ENCODE results near the gene SLC6A3. TPM values are rescaled to one million over a fixed set of nuclear protein-coding genes. Genes with fewer than 3 reads are reported as not detected.

SLC6A3 gene
- not detected in 2 replicates for total RNA-seq

DNA sequence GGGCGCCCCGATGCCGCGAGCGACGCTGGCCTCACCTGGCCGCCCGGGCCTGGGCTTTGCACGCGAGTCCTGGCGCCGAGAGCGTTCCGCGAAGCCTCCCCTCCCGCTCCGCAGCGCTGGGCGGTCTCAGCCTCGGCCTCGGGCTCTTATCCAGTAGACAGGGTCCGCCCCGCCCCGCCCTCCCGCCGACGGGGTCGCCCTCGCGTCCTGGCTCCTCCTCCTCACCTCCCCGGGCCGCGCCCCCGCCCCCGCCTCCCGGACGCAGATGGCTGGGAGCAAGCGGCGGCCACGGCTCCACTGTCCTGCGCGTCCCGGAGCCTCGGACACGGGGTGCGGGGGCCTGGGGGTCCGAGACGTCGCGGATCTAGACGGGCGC, at the start of gene SLC6A3:
SLC6A3 (minus strand) TSS at position 128 of the 376 bp plus-strand sequence. CDS start 2,243 bp downstream, outside the sequence.
- H3K27me3 ChIP-seq (ENCODE audit: insufficient read depth, low read length): peaks cover 49% of the 10 kb centered on the region
- DNase-seq (ENCODE audit: insufficient read length, low spot score, missing footprints): peak; percentile 66

DNA sequence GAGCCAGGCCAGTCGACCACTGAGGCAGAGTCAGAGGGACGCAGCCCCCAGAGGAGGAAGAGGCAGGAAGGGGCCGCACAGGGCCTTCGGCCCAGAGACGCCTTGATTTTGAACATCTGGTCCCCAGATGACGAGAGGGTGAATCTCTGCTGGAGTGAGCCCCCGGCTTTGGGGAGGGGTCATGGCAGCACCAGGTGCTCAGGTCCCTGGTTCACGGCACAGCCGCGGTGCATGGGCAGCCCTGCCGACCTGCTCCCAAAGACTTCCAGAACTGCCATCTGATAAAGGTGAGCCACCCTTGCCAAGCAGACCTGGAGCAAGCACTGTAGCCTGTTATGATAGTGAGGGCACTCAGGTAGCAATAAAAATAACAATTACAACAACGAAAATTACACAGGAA, 48.7 kb upstream of the SLC6A3 start:
- Histone ChIP-seq H3K79me2 (ENCODE audit: insufficient read depth, low read length) (peaks cover 5% of the 10 kb centered on the region), H3K36me3 (ENCODE audit: insufficient read depth, low read length) (peaks cover 44% of the 10 kb centered on the region), H3K4me3 (ENCODE audit: insufficient read depth, low read length) (no peak overlapping the region), H3K27ac (ENCODE audit: low read depth, low read length) (no peak overlapping the region), H3K27me3 (ENCODE audit: insufficient read depth, low read length) (no peaks in the 10 kb centered on the region), H3K9me3 (ENCODE audit: low read depth, low read length) (no peaks in the 10 kb centered on the region), H2AFZ (ENCODE audit: low read length) (no peak overlapping the region), H3K4me1 (ENCODE audit: insufficient read depth, low read length) (peaks cover 8% of the 10 kb centered on the region), H3K4me2 (ENCODE audit: insufficient read depth, low read length) (no peak overlapping the region), H4K20me1 (ENCODE audit: insufficient read depth, low read length) (peaks cover 59% of the 10 kb centered on the region)
- no peak for DNase-seq (ENCODE audit: insufficient read length, low spot score, missing footprints)
- no peak for TF ChIP-seq CTCF (IDR thresholded peaks at IDR 0.05; ENCODE audit: extremely low read depth, low read depth, low read length)

More for the DNA sequence above, at the start of gene SLC6A3:
- Histone ChIP-seq H3K4me1 (ENCODE audit: insufficient read depth, low read length) (no peaks in the 10 kb centered on the region), H3K27ac (ENCODE audit: low read depth, low read length) (no peak within 1 kb of the TSS), H3K79me2 (ENCODE audit: insufficient read depth, low read length) (no peaks in the 10 kb centered on the region), H3K36me3 (ENCODE audit: insufficient read depth, low read length) (no peaks in the 10 kb centered on the region), H3K4me2 (ENCODE audit: insufficient read depth, low read length) (no peak within 1 kb of the TSS), H2AFZ (ENCODE audit: low read length) (no peak within 1 kb of the TSS), H4K20me1 (ENCODE audit: insufficient read depth, low read length) (no peaks in the 10 kb centered on the region), H3K9me3 (ENCODE audit: low read depth, low read length) (no peaks in the 10 kb centered on the region), H3K4me3 (ENCODE audit: insufficient read depth, low read length) (no peak within 1 kb of the TSS)
- no peak for TF ChIP-seq CTCF (IDR thresholded peaks at IDR 0.05; ENCODE audit: extremely low read depth, low read depth, low read length)

DNA sequence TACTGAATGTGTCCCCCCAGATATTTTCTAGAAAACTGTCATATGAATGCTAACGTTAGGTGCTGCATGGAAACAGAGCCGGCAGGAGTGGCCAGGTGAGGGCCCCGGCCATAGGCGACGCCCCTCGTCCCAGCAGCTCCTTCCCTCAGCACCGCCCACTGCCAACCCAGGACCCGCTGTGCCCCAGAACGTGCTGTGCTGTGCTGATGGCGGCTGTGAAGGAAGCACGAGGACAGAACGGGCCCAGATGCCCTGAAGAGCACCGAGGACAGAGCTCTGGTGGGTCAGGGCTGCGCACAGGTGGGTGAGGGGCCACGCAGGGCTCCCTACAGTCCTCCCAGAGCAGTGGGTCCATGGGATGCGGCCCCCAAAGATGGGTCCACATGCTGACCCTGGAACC, 48.2 kb upstream of the SLC6A3 start:
- Histone ChIP-seq H3K4me1 (ENCODE audit: insufficient read depth, low read length) (peaks cover 9% of the 10 kb centered on the region), H3K27ac (ENCODE audit: low read depth, low read length) (no peak overlapping the region), H4K20me1 (ENCODE audit: insufficient read depth, low read length) (peaks cover 56% of the 10 kb centered on the region), H3K27me3 (ENCODE audit: insufficient read depth, low read length) (no peaks in the 10 kb centered on the region), H3K79me2 (ENCODE audit: insufficient read depth, low read length) (peaks cover under 1% of the 10 kb centered on the region), H3K4me3 (ENCODE audit: insufficient read depth, low read length) (no peak overlapping the region), H2AFZ (ENCODE audit: low read length) (no peak overlapping the region), H3K4me2 (ENCODE audit: insufficient read depth, low read length) (no peak overlapping the region), H3K36me3 (ENCODE audit: insufficient read depth, low read length) (peaks cover 43% of the 10 kb centered on the region), H3K9me3 (ENCODE audit: low read depth, low read length) (no peaks in the 10 kb centered on the region)
- TF ChIP-seq CTCF (IDR thresholded peaks at IDR 0.05; ENCODE audit: extremely low read depth, low read depth, low read length): no peak
- DNase-seq (ENCODE audit: insufficient read length, low spot score, missing footprints): no peak

- Histone ChIP-seq H3K27ac (ENCODE audit: low read depth, low read length) (no peak overlapping the region), H3K4me3 (ENCODE audit: insufficient read depth, low read length) (no peak overlapping the region), H4K20me1 (ENCODE audit: insufficient read depth, low read length) (peaks cover 50% of the 10 kb centered on the region), H2AFZ (ENCODE audit: low read length) (no peak overlapping the region), H3K27me3 (ENCODE audit: insufficient read depth, low read length) (no peaks in the 10 kb centered on the region), H3K4me1 (ENCODE audit: insufficient read depth, low read length) (peaks cover 9% of the 10 kb centered on the region), H3K4me2 (ENCODE audit: insufficient read depth, low read length) (no peak overlapping the region), H3K79me2 (ENCODE audit: insufficient read depth, low read length) (no peaks in the 10 kb centered on the region), H3K9me3 (ENCODE audit: low read depth, low read length) (no peaks in the 10 kb centered on the region), H3K36me3 (ENCODE audit: insufficient read depth, low read length) (peaks cover 44% of the 10 kb centered on the region)
- DNase-seq (ENCODE audit: insufficient read length, low spot score, missing footprints): no peak
- no peak for TF ChIP-seq CTCF (IDR thresholded peaks at IDR 0.05; ENCODE audit: extremely low read depth, low read depth, low read length)
Measured at GRCh38 chr5:1492757-1493156, 47.5 kb upstream of the SLC6A3 start.
